Measurements from ENCODE around the gene CHN2.

DNA sequence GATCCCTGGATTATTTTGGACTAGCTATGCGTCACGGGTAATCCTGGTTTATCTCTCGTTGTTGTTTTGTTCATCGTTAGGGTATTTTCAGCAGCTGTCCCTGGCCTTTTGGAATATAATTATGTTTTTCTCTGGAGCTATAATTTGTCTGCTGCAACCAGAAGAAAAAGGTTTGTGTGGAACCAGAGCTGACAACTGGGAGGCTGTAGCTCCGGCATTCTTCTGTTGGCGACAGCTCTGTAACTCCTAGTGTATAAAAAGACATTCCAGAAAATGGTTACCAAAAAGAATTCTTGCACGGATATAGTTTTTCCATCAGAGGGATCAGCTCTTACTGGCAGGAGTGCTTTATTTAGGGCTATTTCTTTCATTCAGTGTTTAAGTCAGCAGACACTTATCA, 238.1 kb downstream of the CHN2 start:
- TF ChIP-seq CREB1 (CRISPR knock-in tag; IDR thresholded peaks at IDR 0.05) = no peak
- no peak for TF ChIP-seq CTCF (IDR thresholded peaks at IDR 0.05)
- TF ChIP-seq, protein P1, sequence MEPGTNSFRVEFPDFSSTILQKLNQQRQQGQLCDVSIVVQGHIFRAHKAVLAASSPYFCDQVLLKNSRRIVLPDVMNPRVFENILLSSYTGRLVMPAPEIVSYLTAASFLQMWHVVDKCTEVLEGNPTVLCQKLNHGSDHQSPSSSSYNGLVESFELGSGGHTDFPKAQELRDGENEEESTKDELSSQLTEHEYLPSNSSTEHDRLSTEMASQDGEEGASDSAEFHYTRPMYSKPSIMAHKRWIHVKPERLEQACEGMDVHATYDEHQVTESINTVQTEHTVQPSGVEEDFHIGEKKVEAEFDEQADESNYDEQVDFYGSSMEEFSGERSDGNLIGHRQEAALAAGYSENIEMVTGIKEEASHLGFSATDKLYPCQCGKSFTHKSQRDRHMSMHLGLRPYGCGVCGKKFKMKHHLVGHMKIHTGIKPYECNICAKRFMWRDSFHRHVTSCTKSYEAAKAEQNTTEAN (CRISPR knock-in tag; IDR thresholded peaks at IDR 0.05) = no peak
- TF ChIP-seq NFE2L1 (CRISPR knock-in tag; IDR thresholded peaks at IDR 0.05) = no peak
- TF ChIP-seq ESRRA (CRISPR knock-in tag; IDR thresholded peaks at IDR 0.05; ENCODE audit: borderline replicate concordance) = no peak
- TF ChIP-seq NR2C2 (CRISPR knock-in tag; IDR thresholded peaks at IDR 0.05) = no peak

All from WTC11 (cell line).